Muscle layer of colon (tissue), 2 donors: Measurements from ENCODE around the gene ERBIN.

Experiments
- H3K27ac ChIP-seq: one replicate; pipeline ENCODE4 v1.7.0; 2013; ENCODE audit warnings: low read depth, mild to moderate bottlenecking, low read length, moderate library complexity
- H3K27me3 ChIP-seq, 2 donors: one replicate each; pipeline ENCODE4 v1.7.0; 2013; ENCODE audit warnings: low read length in 2 of 2, mild to moderate bottlenecking in 2 of 2; ENCODE audit not compliant: insufficient read depth in 2 of 2, control insufficient read depth in 1 of 2
- H3K36me3 ChIP-seq: one replicate; pipeline ENCODE4 v1.7.0; 2013; ENCODE audit warnings: mild to moderate bottlenecking, low read length; ENCODE audit not compliant: insufficient read depth
- H3K4me1 ChIP-seq: one replicate; pipeline ENCODE4 v1.7.0; 2013; ENCODE audit warnings: mild to moderate bottlenecking, low read length; ENCODE audit not compliant: insufficient read depth
- H3K4me3 ChIP-seq, 2 donors: one replicate each; pipeline ENCODE4 v1.7.0; 2013; ENCODE audit warnings: low read length in 2 of 2, low read depth in 1 of 2, mild to moderate bottlenecking in 1 of 2, moderate library complexity in 1 of 2
- H3K9ac ChIP-seq: one replicate; pipeline ENCODE4 v1.7.0; 2013; ENCODE audit warnings: low read length
- H3K9me3 ChIP-seq: one replicate; pipeline ENCODE4 v1.7.0; 2013; ENCODE audit warnings: mild to moderate bottlenecking, low read length
- donor health status: abdominal sarcoma.
- donor health status: Adenocarcinoma of cecum.

ERBIN gene

DNA sequence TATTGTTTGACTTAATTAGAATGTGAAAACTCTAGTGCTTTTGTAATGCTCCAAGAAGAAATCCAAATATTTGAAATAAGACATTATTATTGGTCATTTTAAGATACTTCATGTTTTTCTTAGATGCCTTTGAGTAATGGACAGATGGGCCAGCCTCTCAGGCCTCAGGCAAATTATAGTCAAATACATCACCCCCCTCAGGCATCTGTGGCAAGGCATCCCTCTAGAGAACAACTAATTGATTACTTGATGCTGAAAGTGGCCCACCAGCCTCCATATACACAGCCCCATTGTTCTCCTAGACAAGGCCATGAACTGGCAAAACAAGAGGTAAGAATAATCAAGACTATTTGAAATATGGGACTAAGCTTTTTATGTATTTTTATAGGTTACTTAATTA lies 148.5 kb downstream of the ERBIN start:
- no peaks in the 10 kb centered on the region for H3K27me3 ChIP-seq
- no peak overlapping the region for H3K9ac ChIP-seq
- H3K4me3 ChIP-seq = no peak overlapping the region
- no peak overlapping the region for H3K27ac ChIP-seq
- H3K4me1 ChIP-seq = no peaks in the 10 kb centered on the region
- H3K9me3 ChIP-seq = no peaks in the 10 kb centered on the region
- H3K36me3 ChIP-seq = peaks cover 9% of the 10 kb centered on the region

DNA sequence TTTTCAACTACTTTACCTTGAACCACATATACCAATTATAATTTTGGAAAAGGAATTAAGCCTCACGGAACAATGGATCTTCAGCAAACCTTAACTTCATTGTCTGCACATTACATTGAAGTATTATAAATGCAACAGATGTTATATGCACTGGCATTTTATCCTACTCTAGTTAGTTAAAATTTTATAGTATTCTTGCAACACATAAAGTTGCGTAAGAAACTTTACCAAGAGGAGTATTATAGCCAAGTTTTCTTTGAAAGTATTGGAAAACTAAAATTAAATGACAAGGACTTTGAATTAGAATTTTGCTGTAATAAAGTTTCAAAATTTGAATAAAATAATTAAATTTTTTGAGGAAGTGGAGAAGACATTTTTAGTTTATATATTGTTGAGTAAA lies 154.3 kb downstream of the ERBIN start:
- Histone ChIP-seq H3K27me3 (no peaks in the 10 kb centered on the region), H3K4me1 (no peaks in the 10 kb centered on the region), H3K36me3 (peaks cover 5% of the 10 kb centered on the region), H3K27ac (no peak overlapping the region), H3K9ac (no peak overlapping the region), H3K9me3 (no peaks in the 10 kb centered on the region), H3K4me3 (no peak overlapping the region)

DNA sequence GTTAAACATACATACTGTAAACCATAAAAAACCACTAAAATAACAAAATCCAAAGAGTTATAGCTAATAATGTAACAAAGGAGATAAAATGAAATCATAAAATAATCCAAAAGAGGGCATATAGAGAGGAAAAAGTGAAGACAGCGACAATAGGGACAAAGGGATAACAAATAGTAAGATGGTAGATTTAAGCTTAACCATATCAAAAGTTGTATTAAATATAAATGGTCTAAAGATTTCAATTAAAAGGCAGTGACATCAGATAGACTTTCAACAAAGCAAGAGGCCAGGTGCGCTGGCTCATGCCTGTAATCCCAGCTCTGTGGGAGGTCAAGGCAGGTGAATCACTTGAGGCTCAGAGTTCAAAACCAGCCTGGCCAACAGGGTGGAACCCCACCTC lies 163.0 kb downstream of the ERBIN start:
- Histone ChIP-seq H3K4me3 (no peak overlapping the region), H3K9ac (no peak overlapping the region), H3K4me1 (no peaks in the 10 kb centered on the region), H3K9me3 (peaks cover 7% of the 10 kb centered on the region), H3K27ac (no peak overlapping the region), H3K36me3 (no peaks in the 10 kb centered on the region), H3K27me3 (no peaks in the 10 kb centered on the region)

DNA sequence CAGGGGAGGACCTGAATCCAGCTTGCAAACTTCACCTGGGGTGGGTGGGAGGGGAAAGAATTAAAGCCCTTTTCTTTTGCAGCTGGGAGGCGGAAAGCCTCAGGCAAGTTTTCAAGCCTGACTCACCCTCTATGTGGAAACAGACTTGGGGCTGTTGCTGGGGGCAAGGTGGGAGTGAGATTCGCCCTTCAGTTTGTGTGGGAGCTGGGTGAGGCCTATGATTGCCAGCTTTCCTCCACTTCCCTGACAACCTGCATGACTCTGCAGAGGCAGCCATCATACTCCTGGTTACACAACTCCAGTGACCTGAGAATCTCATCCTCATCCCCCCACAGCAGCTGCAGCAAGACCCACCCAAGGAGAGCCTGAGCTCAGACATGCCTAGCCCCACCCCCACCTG lies 174.5 kb downstream of the ERBIN start:
- H3K4me1 ChIP-seq = no peaks in the 10 kb centered on the region
- H3K9ac ChIP-seq = no peak overlapping the region
- H3K36me3 ChIP-seq = no peaks in the 10 kb centered on the region
- no peaks in the 10 kb centered on the region for H3K27me3 ChIP-seq
- H3K4me3 ChIP-seq = no peak overlapping the region
- peaks cover 6% of the 10 kb centered on the region for H3K9me3 ChIP-seq
- no peak overlapping the region for H3K27ac ChIP-seq

DNA sequence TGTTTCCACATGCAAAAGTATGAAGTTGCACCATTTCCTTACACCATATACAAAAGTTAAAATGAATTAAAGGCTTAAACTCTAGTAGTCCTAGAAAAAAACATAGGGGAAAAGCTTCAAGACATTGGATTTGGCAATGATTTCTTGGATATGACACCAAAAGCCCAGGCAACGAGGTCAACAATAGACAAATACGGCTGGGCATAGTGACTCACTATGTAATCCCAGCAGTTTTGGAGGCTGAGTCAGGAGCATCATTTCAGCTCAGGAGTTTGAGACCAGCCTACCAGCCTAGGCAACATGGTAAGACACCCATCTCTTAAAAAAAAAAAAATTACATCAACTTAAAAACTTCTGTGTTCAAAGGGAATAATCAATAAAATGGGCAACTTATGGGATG lies 186.8 kb downstream of the ERBIN start:
- H3K4me3 ChIP-seq = no peak overlapping the region
- no peaks in the 10 kb centered on the region for H3K27me3 ChIP-seq
- H3K4me1 ChIP-seq = no peaks in the 10 kb centered on the region
- H3K27ac ChIP-seq = no peak overlapping the region
- H3K9me3 ChIP-seq = no peaks in the 10 kb centered on the region
- no peak overlapping the region for H3K9ac ChIP-seq
- no peaks in the 10 kb centered on the region for H3K36me3 ChIP-seq

DNA sequence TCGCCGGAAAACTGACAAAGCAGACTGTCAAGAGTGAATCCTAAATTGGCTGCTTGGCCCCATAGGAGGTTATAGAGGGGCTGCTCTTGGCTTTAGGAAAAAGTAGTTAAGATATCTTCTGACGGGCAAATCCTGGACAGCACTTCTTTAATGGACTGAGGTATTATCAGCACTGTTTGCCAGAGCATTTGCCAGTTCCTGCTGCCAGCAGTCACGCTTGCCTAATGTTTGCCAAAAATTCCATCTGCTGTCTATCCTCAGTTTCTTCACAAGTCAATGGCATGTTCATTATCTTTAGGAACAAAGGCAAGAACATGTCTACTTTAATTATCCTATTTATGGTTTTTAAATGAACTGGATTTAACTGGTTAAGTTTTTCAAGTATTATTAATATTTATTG lies 191.9 kb downstream of the ERBIN start:
- Histone ChIP-seq H3K4me3 (no peak overlapping the region), H3K9me3 (no peaks in the 10 kb centered on the region), H3K4me1 (no peaks in the 10 kb centered on the region), H3K9ac (no peak overlapping the region), H3K27me3 (no peaks in the 10 kb centered on the region), H3K27ac (no peak overlapping the region), H3K36me3 (no peaks in the 10 kb centered on the region)

DNA sequence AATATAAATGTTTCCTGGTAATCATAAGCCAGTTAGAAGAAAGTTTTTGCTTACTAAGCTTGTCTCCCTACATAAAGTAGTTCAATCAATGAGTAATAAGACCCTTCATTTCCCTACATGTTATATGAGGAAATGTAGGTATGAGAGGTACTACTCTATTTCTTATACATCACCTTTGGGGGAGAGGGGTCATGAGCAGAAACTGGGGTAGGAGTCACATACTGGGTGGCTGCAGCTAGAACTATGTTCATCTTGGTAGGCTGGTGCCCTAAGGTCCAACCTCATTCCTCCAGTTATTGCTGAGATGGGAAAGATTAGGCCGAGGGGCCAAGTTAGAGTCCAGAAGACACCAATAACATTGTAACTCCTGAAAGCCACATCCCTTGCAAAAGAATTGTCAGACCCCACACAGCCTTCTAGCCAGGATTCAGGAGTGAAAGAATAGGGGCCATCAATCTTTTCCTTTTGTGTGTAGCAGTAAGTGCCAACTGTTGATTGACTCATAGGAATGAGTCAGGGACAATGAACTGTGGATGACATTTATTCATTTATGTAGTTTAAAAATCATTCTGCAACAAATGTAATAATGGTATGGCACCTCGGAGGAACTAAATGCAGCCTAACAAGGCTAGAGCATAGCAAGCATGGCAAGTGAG lies 196.1 kb downstream of the ERBIN start:
- no peak overlapping the region for H3K9ac ChIP-seq
- H3K36me3 ChIP-seq = no peaks in the 10 kb centered on the region
- H3K9me3 ChIP-seq = no peaks in the 10 kb centered on the region
- no peak overlapping the region for H3K27ac ChIP-seq
- H3K27me3 ChIP-seq = no peaks in the 10 kb centered on the region
- no peak overlapping the region for H3K4me3 ChIP-seq
- H3K4me1 ChIP-seq = no peaks in the 10 kb centered on the region

DNA sequence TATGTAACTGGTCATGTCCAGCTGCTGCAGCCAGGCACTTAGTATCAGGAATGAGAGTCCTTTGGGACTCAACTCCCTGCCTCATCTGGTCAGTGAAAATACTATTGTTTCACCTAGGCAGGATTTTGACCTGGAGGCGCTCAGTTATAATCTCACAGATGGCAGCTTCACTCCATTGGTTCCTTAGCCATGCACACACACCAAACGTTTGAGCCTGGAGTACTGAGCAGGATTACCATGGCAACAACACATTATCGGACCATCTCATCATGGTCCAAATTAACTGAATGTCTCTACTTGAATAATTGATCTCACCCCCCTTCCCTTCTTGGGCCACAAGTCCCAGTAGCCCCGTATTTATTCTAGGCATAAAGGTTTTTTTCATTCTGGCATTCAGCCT lies 202.8 kb downstream of the ERBIN start:
- Histone ChIP-seq H3K4me1 (no peaks in the 10 kb centered on the region), H3K27ac (no peak overlapping the region), H3K36me3 (no peaks in the 10 kb centered on the region), H3K9me3 (no peaks in the 10 kb centered on the region), H3K4me3 (no peak overlapping the region), H3K9ac (no peak overlapping the region), H3K27me3 (no peaks in the 10 kb centered on the region)

DNA sequence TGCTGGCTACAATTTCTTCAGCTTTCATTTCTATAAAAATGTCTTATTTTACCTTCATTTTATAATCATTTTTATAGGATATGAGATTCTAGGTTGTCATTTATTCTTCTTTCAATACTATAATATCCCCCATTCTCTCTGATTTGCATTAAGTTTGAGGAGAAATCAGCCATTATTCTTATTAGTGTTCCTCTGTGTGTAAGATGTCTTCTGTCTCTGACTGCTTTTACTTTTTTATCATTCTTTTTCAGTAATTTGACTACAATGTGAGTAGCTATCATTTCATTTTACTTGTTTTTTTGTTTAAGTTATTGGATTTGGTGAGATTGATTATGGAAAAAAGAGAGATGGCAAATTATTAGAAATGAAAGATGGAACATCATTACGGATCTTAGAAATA lies 204.1 kb downstream of the ERBIN start:
- Histone ChIP-seq H3K27me3 (no peaks in the 10 kb centered on the region), H3K9me3 (no peaks in the 10 kb centered on the region), H3K4me1 (no peaks in the 10 kb centered on the region), H3K27ac (no peak overlapping the region), H3K9ac (no peak overlapping the region), H3K4me3 (no peak overlapping the region), H3K36me3 (no peaks in the 10 kb centered on the region)
